Stimulated activated CD4-positive, alpha-beta T cell treated with anti-CD3 and anti-CD28 coated beads, Interleukin-4, amount 100 ng/mL, for 4 hours (primary cell): ENCODE data around the gene CEP85.

Experiments used
- DNase-seq, 2 experiments: peaks; one replicate each; pipeline ENCODE4 v3.0.0-alpha.2; 2020

The CEP85 gene

DNA sequence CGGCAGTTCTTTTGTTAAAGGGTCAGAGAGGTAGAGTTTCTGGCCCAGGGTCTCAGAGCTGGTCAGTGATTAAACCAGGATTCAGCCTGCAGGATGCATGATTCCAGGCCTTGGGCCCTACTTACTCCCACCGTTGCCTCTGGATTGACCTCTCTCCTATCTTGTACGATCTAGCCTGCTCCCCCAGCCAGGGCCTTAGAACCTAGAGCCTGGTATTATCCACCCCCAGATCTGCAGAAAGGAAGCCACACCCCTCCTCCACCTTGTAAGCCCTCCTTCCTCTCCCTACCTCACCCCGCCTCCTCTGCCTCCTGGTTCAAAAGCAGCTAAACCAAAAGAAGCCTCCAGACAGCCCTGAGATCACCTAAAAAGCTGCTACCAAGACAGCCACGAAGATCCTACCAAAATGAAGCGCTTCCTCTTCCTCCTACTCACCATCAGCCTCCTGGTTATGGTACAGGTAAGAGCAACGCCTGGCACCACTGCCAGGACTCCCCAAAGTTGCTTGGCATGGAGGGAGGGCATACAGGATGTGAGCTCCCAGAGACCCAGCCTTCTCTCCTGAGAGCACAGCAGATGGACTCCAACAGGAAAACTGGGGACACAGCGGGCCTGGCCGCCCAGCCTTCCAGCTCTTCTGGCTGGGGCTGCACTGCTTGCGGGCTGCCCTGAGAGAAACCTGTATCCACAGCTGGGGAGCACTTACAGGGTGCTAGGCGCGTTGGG is 83.8 kb downstream of the CEP85 start, which contains the start of gene CD52:
Gene CD52, plus strand, starts transcription at position 347 of the 726 bp plus-strand sequence. Its CDS starts 60 bp downstream, at position 407.
- DNase-seq, result peak; percentile 48 to 80

GRCh38 chr1:26318338-26319064 is 84.5 kb downstream of the CEP85 start:
- peak in 1 of 2 experiments; percentile 45 for DNase-seq

DNA sequence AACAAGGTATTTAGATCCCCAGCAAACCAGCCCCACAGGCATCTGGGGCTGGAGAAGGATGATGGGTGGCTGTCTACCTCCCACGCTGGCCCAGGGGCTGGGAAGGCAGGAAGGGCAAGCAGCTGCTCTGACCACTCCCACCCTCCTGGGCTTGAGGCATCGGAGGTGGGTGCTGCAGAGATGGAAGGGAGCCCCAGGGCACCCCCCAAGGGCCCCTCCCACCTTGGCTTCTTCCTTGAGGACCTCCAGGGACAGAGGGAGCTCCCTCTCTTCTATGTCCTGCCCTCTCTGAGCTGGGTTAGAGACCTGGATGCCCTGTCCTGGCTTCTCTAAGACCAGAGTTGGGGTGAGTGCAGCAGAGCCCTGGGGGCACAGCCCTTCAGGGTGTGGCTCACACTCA is 86.9 kb downstream of the CEP85 start:
- no peak for DNase-seq

DNA sequence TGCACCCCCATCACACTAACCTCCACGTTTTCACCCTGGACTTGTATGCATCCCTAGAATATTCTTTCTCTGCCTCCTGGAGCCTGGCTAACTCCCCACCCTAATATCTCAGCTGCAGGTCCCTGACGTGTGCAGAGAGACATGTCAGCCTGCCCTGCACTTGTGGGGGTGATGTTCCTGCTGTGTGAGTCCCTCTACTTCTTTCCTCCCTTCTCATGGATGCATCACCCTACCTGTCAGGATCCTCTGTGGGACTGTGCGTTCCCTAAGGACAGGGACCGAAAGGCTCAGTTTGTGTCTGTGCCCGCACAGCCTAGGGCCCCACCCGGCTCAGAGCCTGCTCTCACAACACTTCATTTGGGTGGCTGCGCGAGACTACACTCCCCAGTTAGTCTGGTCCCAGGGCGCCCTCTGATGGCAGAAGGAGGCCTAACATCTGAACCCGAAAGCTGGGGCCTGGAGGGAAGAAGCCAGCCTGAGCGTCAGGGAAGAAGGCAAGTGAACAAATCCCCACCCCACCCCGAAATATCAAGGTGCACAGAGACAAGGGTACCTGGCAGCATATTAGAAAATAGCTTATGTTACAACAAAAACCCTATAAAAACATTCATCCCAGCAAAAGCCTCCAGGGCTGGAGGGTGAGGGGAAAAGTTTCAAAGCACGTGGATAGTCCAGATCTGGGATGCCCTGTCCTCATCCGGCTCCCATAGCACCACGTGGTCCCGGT is 87.5 kb downstream of the CEP85 start:
- peak; percentile 90 to 94 for DNase-seq

GRCh38 chr1:26322042-26322331 is 88.0 kb downstream of the CEP85 start:
- DNase-seq, result no peak

- DNase-seq, result no peak
These were observed 89.4 kb downstream of the CEP85 start for GRCh38 chr1:26323382-26323781.

GRCh38 chr1:26324550-26324949 is 90.5 kb downstream of the CEP85 start:
- DNase-seq, result no peak

GRCh38 chr1:26327956-26328362 is 94.0 kb downstream of the CEP85 start:
- DNase-seq, result no peak
